T-helper 2 cell (primary cell): ENCODE data around the gene PTPN4.
A peak's percentile ranks its signal among the peaks of the same experiment; 100 is the strongest.

Experiments used
- DNase-seq, 5 experiments: peaks; one replicate each; pipeline versions ENCODE4 v3.0.0 to v3.0.0-alpha.2; 2012 to 2022

The PTPN4 gene

GRCh38 chr2:119732601-119733164, 27.0 kb upstream of the PTPN4 start:
- DNase-seq: no peak

GRCh38 chr2:119734047-119734446, 25.7 kb upstream of the PTPN4 start:
- no peak for DNase-seq

DNA sequence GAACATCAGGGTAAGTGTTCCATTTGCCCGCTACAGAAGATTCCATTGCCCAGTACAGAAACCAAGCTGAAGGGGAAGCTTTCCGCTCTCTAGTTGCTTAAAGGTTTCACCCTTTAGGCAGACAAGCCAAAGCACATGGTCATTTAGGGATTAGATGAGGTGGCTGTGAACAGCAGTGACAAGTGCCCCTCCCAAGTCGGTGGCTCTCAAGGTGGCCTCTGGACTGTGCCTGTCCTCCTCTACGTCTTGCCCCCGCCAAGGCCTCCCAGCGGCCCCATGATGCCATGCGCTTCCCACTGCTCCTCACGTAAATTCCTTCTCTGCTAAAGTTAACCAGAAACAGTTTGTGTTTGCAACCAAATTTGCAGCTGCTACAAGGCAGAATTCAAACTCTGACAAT, 24.2 kb upstream of the PTPN4 start:
- no peak for DNase-seq

GRCh38 chr2:119736021-119736420, 23.7 kb upstream of the PTPN4 start:
- DNase-seq: no peak

GRCh38 chr2:119739580-119740255, 20.0 kb upstream of the PTPN4 start:
- no peak for DNase-seq

- DNase-seq: no peak
Measured at GRCh38 chr2:119741001-119741400, 18.7 kb upstream of the PTPN4 start.

- DNase-seq: no peak
Measured at GRCh38 chr2:119741868-119742267, 17.9 kb upstream of the PTPN4 start.

- DNase-seq: no peak
Measured at GRCh38 chr2:119744335-119744939, 15.3 kb upstream of the PTPN4 start.

GRCh38 chr2:119745566-119745965, 14.2 kb upstream of the PTPN4 start:
- DNase-seq: no peak

- no peak for DNase-seq
Measured at GRCh38 chr2:119746836-119747686, 12.7 kb upstream of the PTPN4 start.

DNA sequence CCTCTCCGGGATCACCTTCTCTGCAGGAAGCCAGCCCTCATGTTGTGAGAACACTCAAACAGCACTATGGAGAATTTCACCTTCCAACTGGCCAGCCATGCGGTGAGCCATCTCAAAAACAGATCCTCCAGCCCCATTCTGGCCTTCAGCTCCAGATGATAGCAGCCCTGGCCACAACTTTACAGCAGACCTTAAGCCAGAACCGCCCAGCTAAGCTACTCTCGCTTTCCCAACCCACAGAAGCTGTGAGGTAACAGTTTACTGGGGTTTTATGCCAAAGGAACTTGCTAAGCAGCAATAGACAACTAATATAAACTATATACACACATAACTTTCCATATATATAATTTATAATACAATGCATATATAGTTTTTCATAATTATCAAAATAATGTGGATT, 11.6 kb upstream of the PTPN4 start:
- DNase-seq: no peak

- no peak for DNase-seq
Measured at GRCh38 chr2:119749477-119750012, 10.2 kb upstream of the PTPN4 start.

- DNase-seq: no peak
Measured at GRCh38 chr2:119751706-119752105, 8.0 kb upstream of the PTPN4 start.

DNA sequence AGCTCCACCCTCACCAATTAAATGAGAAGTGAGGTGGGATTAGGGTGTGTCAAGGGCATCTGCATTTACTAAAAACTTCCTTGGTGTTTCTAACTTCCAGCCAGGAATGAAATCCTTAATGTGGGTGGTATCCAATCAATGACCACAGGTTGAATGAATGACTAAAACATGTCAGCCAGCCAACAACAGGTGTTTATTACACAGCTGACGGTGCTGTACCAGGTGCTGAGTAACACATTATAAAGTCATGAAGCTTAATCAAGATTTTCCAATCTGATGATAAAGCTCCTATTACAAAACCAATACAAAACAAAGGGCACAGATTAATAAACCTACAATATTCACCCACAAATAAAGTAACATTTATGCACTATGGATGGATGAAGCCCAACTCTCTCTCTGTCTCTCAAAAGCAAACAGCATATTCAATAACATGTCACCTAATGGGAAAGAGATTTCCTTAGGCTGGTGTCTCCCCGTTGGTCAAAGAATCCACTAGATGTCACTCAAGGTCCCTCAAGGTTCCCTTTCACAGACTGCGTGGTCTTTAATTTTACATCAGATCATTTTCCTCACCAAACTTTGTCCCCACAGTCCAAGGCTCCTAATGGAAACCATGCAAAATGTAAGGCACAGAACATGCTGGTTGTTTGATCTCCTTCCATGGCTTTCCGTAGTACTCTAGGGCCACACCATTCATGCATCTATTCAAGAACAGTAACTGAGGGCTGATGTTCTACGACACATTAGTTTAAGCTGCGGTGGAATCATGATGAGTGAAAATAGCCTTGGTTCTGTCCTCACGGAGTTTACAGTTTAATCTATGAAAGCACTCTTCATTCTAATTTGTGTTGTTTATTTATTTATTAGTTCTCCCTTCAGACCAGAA, 6.4 kb upstream of the PTPN4 start:
- DNase-seq: peak in 2 of 5 experiments; percentile 28 to 59

GRCh38 chr2:119753930-119754321, 5.8 kb upstream of the PTPN4 start:
- no peak for DNase-seq

GRCh38 chr2:119755906-119756305, 3.8 kb upstream of the PTPN4 start:
- DNase-seq: no peak

DNA sequence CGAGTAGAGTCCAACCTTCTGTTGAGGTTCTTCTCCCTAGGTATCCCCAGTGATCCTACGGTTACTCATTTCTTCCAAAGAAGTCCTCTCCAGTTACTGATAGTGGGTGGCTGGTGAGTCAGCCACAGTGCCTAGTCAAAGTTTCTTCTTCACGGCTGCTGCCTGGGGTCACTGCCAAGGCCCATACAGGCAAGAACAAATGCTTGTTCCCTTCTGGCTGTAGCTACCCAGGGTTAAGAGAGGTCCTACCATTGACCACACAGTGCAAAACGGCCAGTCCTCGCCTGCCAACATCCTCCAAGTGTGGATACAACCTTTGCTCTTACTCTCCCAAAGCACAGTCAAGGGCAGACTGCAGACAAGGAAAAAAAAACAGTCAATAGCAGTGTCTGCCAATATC, 2.9 kb upstream of the PTPN4 start:
- DNase-seq: peak in 1 of 5 experiments; percentile 7

- no peak for DNase-seq
Measured at GRCh38 chr2:119758881-119759450, 756 bp upstream of the PTPN4 start.

DNA sequence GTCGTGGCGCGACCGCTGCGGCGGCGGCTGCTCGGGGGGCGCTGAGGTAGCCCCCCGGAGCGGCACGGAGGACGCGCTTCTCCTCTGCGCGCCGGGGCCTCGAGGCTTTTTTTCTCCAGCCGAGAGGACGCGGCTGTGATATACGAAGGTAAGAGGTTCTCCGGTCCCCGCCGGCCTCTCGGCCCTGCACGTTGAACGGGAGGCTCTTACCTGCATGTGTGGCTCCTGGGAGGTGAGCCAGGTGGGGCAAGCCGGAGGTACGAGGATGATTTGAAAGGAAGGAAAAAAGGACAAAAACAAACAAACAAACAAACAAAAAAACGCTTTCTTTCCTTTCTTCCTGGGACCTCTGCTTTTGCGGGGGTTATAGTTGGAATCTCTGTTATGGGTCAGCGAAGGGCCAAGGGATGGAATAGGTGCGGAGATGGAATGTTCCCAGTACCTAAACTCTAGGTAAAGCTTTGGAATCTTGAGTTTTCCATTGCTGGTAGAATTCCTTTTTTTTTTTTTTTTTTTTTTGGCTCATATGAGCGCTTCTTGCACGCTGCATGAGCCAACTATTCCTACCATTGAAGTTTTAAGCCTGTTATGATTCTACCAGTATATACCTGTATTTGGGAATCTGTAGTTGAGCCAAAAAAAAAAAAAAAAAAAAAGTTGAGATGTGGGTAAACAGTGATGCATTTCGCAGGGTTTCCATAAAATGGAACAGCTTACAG, 674 bp downstream of the PTPN4 start:
- DNase-seq: peak in 1 of 5 experiments; percentile 59

DNA sequence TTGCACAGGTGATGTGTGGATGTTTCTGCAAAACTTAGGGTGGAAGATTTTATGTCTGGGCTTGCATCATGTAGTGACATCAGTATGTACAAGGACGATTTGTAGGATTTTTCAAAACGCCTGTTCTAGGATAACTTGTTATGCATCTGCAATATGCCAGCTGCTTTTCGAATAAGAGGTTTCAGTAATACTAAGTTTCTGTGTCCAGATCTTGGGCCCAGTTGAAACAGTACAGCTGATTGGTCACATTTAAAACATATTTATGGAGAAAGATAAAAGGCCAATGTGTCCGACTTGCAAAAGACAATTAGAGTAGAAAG, 1.2 kb downstream of the PTPN4 start:
- DNase-seq: peak in 1 of 5 experiments; percentile 40

DNA sequence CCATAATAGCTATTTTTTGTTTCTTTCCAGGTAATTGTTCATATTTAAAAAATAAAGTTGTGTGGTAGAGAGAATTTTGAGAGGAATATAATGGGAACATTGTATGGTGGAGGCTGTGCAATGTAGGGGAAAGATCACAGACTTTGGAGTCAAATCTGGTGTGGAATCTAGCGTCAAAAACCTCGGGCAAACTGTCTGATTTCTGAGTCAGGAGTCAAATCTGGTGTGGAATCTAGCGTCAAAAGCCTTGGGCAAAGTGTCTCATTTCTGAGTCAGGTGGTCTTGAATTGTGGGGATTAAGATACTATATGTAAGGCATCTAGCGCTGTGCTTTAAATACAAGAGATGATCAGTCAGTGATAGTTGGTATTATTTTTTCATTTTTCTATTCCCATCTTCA, 5.1 kb downstream of the PTPN4 start:
- no peak for DNase-seq
